Measurements from ENCODE around the gene ZNF710. TPM values are rescaled to one million over a fixed set of nuclear protein-coding genes. Genes with fewer than 3 reads are reported as not detected.

ZNF710 gene
- total RNA-seq, 1 experiment from 2014 or later = 40.7 TPM

DNA sequence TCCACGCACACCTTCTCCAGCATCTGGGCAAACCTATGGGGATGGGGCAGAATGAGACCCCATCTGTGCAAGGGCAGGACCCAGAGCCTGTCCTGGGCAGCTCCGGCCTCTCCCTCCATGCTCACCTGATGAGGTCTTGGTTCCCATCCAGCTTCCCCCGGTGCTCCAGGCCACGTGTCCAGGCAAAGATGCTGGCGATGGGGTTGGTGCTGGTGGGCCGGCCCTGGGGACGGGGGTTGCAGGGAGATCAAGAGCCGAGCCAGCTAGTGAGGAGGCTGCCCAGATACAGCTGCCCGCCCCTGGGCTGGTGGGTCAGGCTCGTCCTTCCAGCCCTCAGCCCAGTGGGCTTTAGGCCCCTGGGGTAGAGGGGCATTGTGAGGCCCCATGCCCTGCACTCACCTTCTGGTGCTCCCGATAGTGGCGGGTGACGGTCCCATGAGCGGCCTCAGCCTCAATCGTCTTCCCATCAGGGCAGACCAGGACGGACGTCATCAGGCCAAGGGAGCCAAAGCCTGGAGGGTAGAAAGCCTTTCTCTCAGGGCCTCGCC is 83.8 kb downstream of the ZNF710 start:
- Histone ChIP-seq H3K56ac (ENCODE audit: insufficient read length, low read depth, low read length) (no peak overlapping the region), H2BK120ac (ENCODE audit: low read depth, low read length, poor library complexity, severe bottlenecking) (no peak overlapping the region), H2AK5ac (ENCODE audit: insufficient read length, low read length) (no peak overlapping the region), H2AFZ (ENCODE audit: low read length) (no peak overlapping the region), H3K4me1 (ENCODE audit: insufficient read depth, low read length) (no peaks in the 10 kb centered on the region), H3K23me2 (ENCODE audit: insufficient read length, low read depth, low read length, poor library complexity, severe bottlenecking) (no peaks in the 10 kb centered on the region), H4K20me1 (ENCODE audit: control insufficient read depth, insufficient read depth, insufficient read length) (no peaks in the 10 kb centered on the region), H3T11ph (ENCODE audit: low read length) (no peak overlapping the region), H3K9me3 (ENCODE audit: control insufficient read depth, low read depth, low read length) (no peaks in the 10 kb centered on the region), H2BK12ac (ENCODE audit: insufficient read length, low read depth, low read length) (no peak overlapping the region), H4K91ac (ENCODE audit: insufficient read length, low read depth, low read length) (no peak overlapping the region), H2BK20ac (ENCODE audit: low read depth, low read length, poor library complexity, severe bottlenecking) (no peak overlapping the region), H3K9ac (ENCODE audit: extremely low read depth, insufficient read length, low read length) (no peak overlapping the region), H3K27me3 (ENCODE audit: insufficient read depth, low read length) (no peaks in the 10 kb centered on the region), H4K8ac (replicated peaks; ENCODE audit: insufficient read length, low read depth, low read length) (no peak overlapping the region), H3K18ac (ENCODE audit: insufficient read length, low read depth, low read length) (no peak overlapping the region), H2BK15ac (ENCODE audit: low read depth, low read length) (no peak overlapping the region), H3K79me2 (ENCODE audit: insufficient read depth, low read length) (no peaks in the 10 kb centered on the region), H3K4ac (ENCODE audit: low read depth, low read length) (no peak overlapping the region), H3K4me2 (ENCODE audit: insufficient read depth, insufficient read length, low read length) (no peak overlapping the region), H3K79me1 (ENCODE audit: insufficient read depth, low read depth, low read length, poor library complexity, severe bottlenecking) (no peaks in the 10 kb centered on the region), H3K27ac (ENCODE audit: insufficient read length, low read depth, low read length) (no peak overlapping the region), H2BK5ac (ENCODE audit: insufficient read length, low read length) (no peak overlapping the region), H3K14ac (ENCODE audit: insufficient read depth, low read length) (no peak overlapping the region; the same call in 1 of the 2 replicates), H3K23ac (ENCODE audit: insufficient read length, low read depth, low read length) (no peak overlapping the region), H4K5ac (ENCODE audit: insufficient read length, low read depth, low read length) (no peak overlapping the region)
- no CpG with 5 or more reads among the region's 18 CpGs for WGBS (ENCODE audit: extremely low coverage, insufficient read length, low lambda C conversion rate)
- Mint-ChIP-seq H3K27ac (no peak overlapping the region), H3K4me1 (peaks cover 8 to 15% of the 10 kb centered on the region in 2 experiments), H3K36me3 (ENCODE audit: insufficient read depth in 1 of 3, low read depth in 3 of 3) (peaks cover 14 to 35% (median 26%) of the 10 kb centered on the region in 3 experiments; a peak in 6 of 7 replicates), H3K27me3 (ENCODE audit: low read depth) (no peaks in the 10 kb centered on the region), H3K4me3 (no peak overlapping the region; a peak in 1 of 5 replicates), H3K9me3 (no peaks in the 10 kb centered on the region)
- TF ChIP-seq, protein P1, sequence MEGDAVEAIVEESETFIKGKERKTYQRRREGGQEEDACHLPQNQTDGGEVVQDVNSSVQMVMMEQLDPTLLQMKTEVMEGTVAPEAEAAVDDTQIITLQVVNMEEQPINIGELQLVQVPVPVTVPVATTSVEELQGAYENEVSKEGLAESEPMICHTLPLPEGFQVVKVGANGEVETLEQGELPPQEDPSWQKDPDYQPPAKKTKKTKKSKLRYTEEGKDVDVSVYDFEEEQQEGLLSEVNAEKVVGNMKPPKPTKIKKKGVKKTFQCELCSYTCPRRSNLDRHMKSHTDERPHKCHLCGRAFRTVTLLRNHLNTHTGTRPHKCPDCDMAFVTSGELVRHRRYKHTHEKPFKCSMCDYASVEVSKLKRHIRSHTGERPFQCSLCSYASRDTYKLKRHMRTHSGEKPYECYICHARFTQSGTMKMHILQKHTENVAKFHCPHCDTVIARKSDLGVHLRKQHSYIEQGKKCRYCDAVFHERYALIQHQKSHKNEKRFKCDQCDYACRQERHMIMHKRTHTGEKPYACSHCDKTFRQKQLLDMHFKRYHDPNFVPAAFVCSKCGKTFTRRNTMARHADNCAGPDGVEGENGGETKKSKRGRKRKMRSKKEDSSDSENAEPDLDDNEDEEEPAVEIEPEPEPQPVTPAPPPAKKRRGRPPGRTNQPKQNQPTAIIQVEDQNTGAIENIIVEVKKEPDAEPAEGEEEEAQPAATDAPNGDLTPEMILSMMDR (conservative IDR thresholded peaks at IDR 0.05) = no peak
- no peak for DNase-seq
